Memory B cell (primary cell): ENCODE measurements around the gene PHYHIPL.

ENCODE experiments used
- ATAC-seq: fragments of 150-1000 bp; cut with Tn5 transposase; 2 replicates; pipeline ENCODE4 v1.10.0; 2021; ENCODE audit warnings: low read depth, mild to moderate bottlenecking, moderate library complexity
- DNase-seq, 2 donors: peaks; one replicate each; pipeline ENCODE4 v3.0.0; 2022; ENCODE audit warnings: low spot score in 2 of 2
- H3K27ac Mint-ChIP-seq: one replicate; pipeline ENCODE4 v1.8.0; 2022; ENCODE audit warnings: mild to moderate bottlenecking, moderate library complexity, mixed read lengths
- H3K27me3 Mint-ChIP-seq: one replicate; pipeline ENCODE4 v1.8.0; 2022; ENCODE audit warnings: mixed read lengths
- H3K36me3 Mint-ChIP-seq: one replicate; pipeline ENCODE4 v1.8.0; 2022; ENCODE audit warnings: mild to moderate bottlenecking, mixed read lengths
- H3K4me1 Mint-ChIP-seq: one replicate; pipeline ENCODE4 v1.8.0; 2022; ENCODE audit warnings: mixed read lengths
- H3K4me3 Mint-ChIP-seq: one replicate; pipeline ENCODE4 v1.8.0; 2022; ENCODE audit warnings: mild to moderate bottlenecking, moderate library complexity, mixed read lengths
- H3K9me3 Mint-ChIP-seq: one replicate; pipeline ENCODE4 v1.8.0; 2022; ENCODE audit warnings: mixed read lengths

PHYHIPL gene

DNA sequence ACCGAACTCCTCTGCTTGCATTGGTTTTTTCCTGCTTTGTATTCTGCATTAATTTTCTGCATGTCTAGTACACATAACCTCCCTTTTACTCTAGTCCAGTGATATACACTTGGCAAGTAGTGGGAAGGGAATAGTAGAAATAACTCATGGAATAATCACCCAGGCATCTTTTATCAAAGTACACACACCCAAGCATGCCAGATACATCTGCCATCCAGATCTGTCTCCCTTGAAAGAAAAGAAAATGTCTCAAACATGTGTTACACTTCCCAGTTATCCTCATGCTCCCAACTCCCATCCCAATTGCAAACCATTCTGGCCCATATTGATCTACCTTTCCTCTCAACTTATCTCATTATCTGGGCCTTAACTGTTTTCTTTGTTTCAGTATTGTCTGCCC, 79.0 kb downstream of the PHYHIPL start:
- no peak for ATAC-seq
- H3K4me3 Mint-ChIP-seq = no peak overlapping the region
- H3K9me3 Mint-ChIP-seq = no peaks in the 10 kb centered on the region

DNA sequence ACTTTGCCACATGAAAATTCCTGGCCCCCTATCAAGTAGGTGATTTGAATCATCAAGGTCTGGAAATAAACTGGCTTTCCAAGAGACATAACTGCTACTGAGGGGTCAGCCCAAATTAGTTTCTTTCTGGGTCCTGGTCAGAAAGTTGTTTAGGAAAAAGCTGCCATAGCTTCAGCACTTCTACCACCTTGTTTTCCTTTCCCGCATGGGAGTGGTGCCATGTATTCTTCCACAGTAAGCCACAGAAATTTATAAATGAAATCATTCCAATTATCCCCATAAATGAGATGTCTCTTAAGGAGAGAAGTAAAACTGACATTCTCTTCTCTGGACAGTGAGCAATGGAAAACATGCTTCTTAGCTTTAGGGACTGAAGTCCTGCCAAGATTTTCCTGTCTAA, 80.8 kb downstream of the PHYHIPL start:
- no peak overlapping the region for H3K27ac Mint-ChIP-seq
- DNase-seq (no peak), ATAC-seq (no peak)
- no peaks in the 10 kb centered on the region for H3K36me3 Mint-ChIP-seq
- no peaks in the 10 kb centered on the region for H3K27me3 Mint-ChIP-seq
- no peaks in the 10 kb centered on the region for H3K4me1 Mint-ChIP-seq
- no peaks in the 10 kb centered on the region for H3K9me3 Mint-ChIP-seq
- no peak overlapping the region for H3K4me3 Mint-ChIP-seq

More for the DNA sequence above, 79.0 kb downstream of the PHYHIPL start:
- H3K4me1 Mint-ChIP-seq = no peaks in the 10 kb centered on the region
- H3K27me3 Mint-ChIP-seq = no peaks in the 10 kb centered on the region
- H3K27ac Mint-ChIP-seq = no peak overlapping the region
- DNase-seq = no peak
- no peaks in the 10 kb centered on the region for H3K36me3 Mint-ChIP-seq

- no peak for DNase-seq
- H3K36me3 Mint-ChIP-seq = no peaks in the 10 kb centered on the region
- no peak overlapping the region for H3K4me3 Mint-ChIP-seq
- H3K9me3 Mint-ChIP-seq = peaks cover 1% of the 10 kb centered on the region
- no peaks in the 10 kb centered on the region for H3K27me3 Mint-ChIP-seq
- no peak for ATAC-seq
- no peaks in the 10 kb centered on the region for H3K4me1 Mint-ChIP-seq
- no peak overlapping the region for H3K27ac Mint-ChIP-seq
Measured at GRCh38 chr10:59258890-59259289, 82.4 kb downstream of the PHYHIPL start.

DNA sequence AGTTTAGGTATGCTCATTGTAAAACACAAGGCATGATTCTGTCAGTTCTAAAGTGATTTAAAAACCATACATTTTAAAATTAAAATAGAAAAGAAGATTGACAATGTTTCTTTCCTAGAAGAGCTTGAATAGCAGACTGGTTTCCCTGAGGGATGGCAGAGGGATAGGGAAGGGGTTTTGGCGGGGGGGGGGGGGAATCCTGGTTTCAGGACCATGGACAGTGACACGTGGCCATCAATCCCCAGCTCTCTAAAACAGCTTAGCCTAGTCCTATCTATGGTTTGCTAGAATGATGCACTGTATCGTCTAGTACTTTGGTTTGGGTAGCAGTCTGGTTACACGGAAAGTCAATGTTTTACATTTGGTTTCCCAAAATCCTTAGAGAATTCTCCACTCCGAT, 88.7 kb downstream of the PHYHIPL start:
- Mint-ChIP-seq H3K27me3 (no peaks in the 10 kb centered on the region), H3K9me3 (peaks cover 1% of the 10 kb centered on the region), H3K4me3 (no peak overlapping the region), H3K36me3 (no peaks in the 10 kb centered on the region), H3K27ac (no peak overlapping the region), H3K4me1 (no peaks in the 10 kb centered on the region)
- DNase-seq (no peak), ATAC-seq (no peak)

DNA sequence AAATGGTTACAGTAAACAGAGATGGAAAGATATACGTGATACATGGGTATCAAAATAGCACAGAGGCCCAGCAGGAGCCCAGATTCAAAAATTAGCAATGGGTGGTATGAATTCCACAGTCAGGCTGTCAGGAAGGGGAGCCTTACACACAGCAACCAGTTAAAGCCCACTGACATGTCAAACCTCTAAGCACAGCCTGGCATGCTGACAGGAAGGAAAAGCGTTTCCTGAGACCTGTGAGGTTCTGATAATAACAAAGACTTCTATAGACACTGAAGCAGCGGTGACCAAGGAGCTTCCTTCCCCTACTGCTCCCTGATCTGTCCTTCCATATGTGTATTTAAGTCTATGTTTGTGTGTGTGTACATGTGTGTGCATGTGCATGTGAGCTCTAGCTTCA, 89.9 kb downstream of the PHYHIPL start:
- Mint-ChIP-seq H3K9me3 (peaks cover 1% of the 10 kb centered on the region), H3K36me3 (no peaks in the 10 kb centered on the region), H3K4me3 (no peak overlapping the region), H3K27ac (no peak overlapping the region), H3K4me1 (no peaks in the 10 kb centered on the region), H3K27me3 (no peaks in the 10 kb centered on the region)
- ATAC-seq (no peak), DNase-seq (no peak)

DNA sequence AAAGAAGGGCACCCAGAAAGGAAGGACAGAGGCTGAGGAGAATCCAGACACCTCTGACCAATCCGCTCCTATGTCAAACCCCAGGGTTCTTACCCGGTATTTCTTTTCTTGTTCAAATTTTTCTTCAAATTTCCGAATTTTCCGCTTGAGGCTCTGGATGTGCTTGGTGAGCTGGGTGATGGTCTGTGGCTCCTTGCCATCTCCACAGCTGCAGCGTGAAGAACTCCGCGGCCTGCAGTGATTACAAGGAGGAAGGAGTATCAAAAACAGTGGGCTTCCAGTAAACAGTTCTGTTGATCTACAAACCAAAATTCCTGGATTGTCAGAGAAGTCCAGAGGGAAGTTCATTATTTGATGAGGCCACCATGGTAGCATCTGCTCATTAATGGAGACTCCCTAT, 92.0 kb downstream of the PHYHIPL start:
- Mint-ChIP-seq H3K27ac (no peak overlapping the region), H3K27me3 (no peaks in the 10 kb centered on the region), H3K9me3 (no peaks in the 10 kb centered on the region), H3K4me3 (no peak overlapping the region), H3K4me1 (no peaks in the 10 kb centered on the region), H3K36me3 (no peaks in the 10 kb centered on the region)
- DNase-seq (no peak), ATAC-seq (no peak)

GRCh38 chr10:59269651-59270050, 93.2 kb downstream of the PHYHIPL start:
- no peak overlapping the region for H3K4me3 Mint-ChIP-seq
- no peaks in the 10 kb centered on the region for H3K4me1 Mint-ChIP-seq
- H3K36me3 Mint-ChIP-seq = no peaks in the 10 kb centered on the region
- H3K9me3 Mint-ChIP-seq = no peaks in the 10 kb centered on the region
- H3K27me3 Mint-ChIP-seq = no peaks in the 10 kb centered on the region
- H3K27ac Mint-ChIP-seq = no peak overlapping the region
- ATAC-seq = no peak
- DNase-seq = no peak

DNA sequence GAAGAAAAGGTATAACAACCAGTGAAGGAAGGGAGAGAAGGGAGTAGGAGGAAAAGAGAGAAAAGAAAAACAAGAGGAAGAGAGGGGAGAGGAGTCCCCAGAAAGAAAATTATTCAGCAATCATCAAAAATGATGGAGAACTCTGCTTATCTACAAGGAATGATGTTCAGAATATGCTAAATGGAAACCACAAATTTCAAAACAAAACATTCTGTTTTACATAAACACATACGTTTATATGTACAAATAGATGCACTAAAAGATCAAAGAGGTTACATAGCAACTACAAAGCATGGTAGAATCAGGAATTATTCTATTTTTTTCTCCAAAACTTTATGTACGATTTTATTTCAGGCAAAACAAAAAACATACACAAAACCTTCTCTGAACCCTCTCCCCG, 94.0 kb downstream of the PHYHIPL start:
- no peaks in the 10 kb centered on the region for H3K27me3 Mint-ChIP-seq
- H3K4me1 Mint-ChIP-seq = no peaks in the 10 kb centered on the region
- H3K36me3 Mint-ChIP-seq = no peaks in the 10 kb centered on the region
- no peak for ATAC-seq
- H3K27ac Mint-ChIP-seq = no peak overlapping the region
- no peaks in the 10 kb centered on the region for H3K9me3 Mint-ChIP-seq
- no peak overlapping the region for H3K4me3 Mint-ChIP-seq
- DNase-seq = no peak

DNA sequence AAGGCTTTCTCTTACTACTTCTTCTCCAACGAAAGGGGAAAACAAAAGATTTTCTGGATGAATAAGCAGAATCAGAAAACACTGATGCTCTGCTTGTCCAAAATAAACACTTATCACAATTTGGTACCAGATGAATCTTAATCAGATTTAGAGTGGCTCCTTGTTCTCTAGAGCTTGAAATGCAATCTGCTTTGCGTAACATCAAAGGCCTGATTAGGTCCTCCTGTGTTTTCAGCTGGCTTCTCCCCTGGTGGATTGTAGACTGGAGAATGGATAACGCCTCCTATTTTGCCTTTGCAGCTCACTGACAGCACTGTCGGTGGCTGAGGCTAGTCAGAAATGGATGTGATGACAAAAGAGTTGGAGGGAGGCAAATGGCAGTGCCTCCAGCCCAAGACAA, 94.7 kb downstream of the PHYHIPL start:
- ATAC-seq = no peak
- no peak overlapping the region for H3K4me3 Mint-ChIP-seq
- H3K4me1 Mint-ChIP-seq = no peaks in the 10 kb centered on the region
- no peaks in the 10 kb centered on the region for H3K36me3 Mint-ChIP-seq
- no peaks in the 10 kb centered on the region for H3K27me3 Mint-ChIP-seq
- H3K9me3 Mint-ChIP-seq = no peaks in the 10 kb centered on the region
- H3K27ac Mint-ChIP-seq = no peak overlapping the region
- no peak for DNase-seq

DNA sequence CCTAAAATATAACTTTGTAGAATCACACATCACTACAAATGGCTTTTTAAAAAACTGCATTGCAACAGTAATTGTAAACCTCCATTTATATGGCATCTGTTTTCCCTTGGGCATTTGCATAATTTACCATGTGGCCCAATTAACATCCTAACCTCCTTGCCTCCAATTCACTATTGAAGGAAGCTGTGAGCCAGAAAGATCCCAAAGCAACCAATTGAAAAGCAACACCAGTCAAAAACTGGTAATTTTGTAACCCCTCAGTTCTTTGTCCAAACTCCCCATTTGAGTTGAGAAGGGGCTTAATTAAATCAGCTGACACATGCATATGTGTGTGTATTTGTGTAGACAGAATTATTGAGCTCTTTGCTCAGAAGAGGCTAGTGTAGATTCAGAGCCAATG, 95.6 kb downstream of the PHYHIPL start:
- DNase-seq (no peak), ATAC-seq (no peak)
- Mint-ChIP-seq H3K9me3 (no peaks in the 10 kb centered on the region), H3K4me1 (no peaks in the 10 kb centered on the region), H3K27ac (no peak overlapping the region), H3K4me3 (no peak overlapping the region), H3K36me3 (no peaks in the 10 kb centered on the region), H3K27me3 (no peaks in the 10 kb centered on the region)

GRCh38 chr10:59273445-59273844, 97.0 kb downstream of the PHYHIPL start:
- no peak overlapping the region for H3K4me3 Mint-ChIP-seq
- H3K36me3 Mint-ChIP-seq = no peaks in the 10 kb centered on the region
- no peaks in the 10 kb centered on the region for H3K9me3 Mint-ChIP-seq
- H3K4me1 Mint-ChIP-seq = no peaks in the 10 kb centered on the region
- ATAC-seq (no peak), DNase-seq (no peak)
- H3K27me3 Mint-ChIP-seq = no peaks in the 10 kb centered on the region
- H3K27ac Mint-ChIP-seq = no peak overlapping the region

DNA sequence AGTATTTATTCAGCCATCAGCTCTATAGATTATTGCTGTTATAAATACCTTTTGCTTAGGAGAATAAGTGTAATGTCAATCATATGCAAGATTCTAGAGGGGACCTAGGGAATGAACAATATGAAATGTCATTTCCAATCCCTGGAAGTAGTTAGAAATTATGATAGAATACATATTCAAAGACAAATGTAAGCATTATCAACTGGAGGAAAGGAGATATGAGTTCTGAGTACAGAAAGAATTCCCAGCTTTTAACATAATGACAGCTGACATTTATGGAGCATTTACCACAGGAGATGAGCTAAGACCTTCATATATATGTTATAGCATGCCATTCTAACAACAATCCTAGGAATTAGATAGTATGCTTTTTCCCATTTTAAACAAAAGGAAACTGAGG, 99.7 kb downstream of the PHYHIPL start:
- H3K27ac Mint-ChIP-seq = no peak overlapping the region
- no peaks in the 10 kb centered on the region for H3K36me3 Mint-ChIP-seq
- ATAC-seq (no peak), DNase-seq (no peak)
- H3K27me3 Mint-ChIP-seq = peaks cover 2% of the 10 kb centered on the region
- no peaks in the 10 kb centered on the region for H3K9me3 Mint-ChIP-seq
- H3K4me1 Mint-ChIP-seq = no peaks in the 10 kb centered on the region
- H3K4me3 Mint-ChIP-seq = no peak overlapping the region

GRCh38 chr10:59276919-59277318, 100.5 kb downstream of the PHYHIPL start:
- Mint-ChIP-seq H3K9me3 (no peaks in the 10 kb centered on the region), H3K27me3 (peaks cover 2% of the 10 kb centered on the region), H3K4me3 (no peak overlapping the region), H3K4me1 (no peaks in the 10 kb centered on the region), H3K27ac (no peak overlapping the region), H3K36me3 (no peaks in the 10 kb centered on the region)
- no peak for DNase-seq
- no peak for ATAC-seq

DNA sequence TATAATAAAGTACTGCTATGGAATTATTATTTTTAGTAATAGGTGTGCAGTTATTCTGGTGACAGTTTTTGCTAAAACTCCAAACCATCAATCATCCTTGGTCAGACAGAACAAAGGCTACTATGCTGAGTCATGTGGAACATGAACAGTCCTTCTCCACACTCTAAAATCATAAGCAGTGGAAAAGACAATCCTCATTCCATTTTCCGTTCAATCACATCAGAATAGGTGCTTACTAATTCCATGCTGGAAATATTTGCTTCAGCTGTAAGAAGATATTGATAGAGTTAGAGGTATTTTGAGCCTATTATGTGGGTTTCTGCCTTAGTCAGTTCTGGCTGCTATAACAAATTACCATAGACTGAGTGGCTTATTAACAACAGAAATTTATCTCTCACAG, 103.0 kb downstream of the PHYHIPL start:
- Mint-ChIP-seq H3K36me3 (no peaks in the 10 kb centered on the region), H3K4me1 (no peaks in the 10 kb centered on the region), H3K27ac (no peak overlapping the region), H3K27me3 (peaks cover 4% of the 10 kb centered on the region), H3K9me3 (no peaks in the 10 kb centered on the region), H3K4me3 (no peak overlapping the region)
- DNase-seq (no peak), ATAC-seq (no peak)

GRCh38 chr10:59279991-59280505, 103.6 kb downstream of the PHYHIPL start:
- ATAC-seq = no peak
- no peak for DNase-seq
- H3K9me3 Mint-ChIP-seq = peaks cover 2% of the 10 kb centered on the region
- peaks cover 8% of the 10 kb centered on the region for H3K27me3 Mint-ChIP-seq
- H3K4me3 Mint-ChIP-seq = no peak overlapping the region
- no peaks in the 10 kb centered on the region for H3K36me3 Mint-ChIP-seq
- H3K4me1 Mint-ChIP-seq = no peaks in the 10 kb centered on the region
- H3K27ac Mint-ChIP-seq = no peak overlapping the region
